HepG2 (cell line): ENCODE results near the gene RPL27A. TPM values are rescaled to one million over a fixed set of nuclear protein-coding genes. Genes with fewer than 3 reads are reported as not detected.

Source experiments
- ATAC-seq: fragments of 200-7000 bp; cut with Tn5 transposase; 3 replicates; pipeline ENCODE4 v1.9.1; 2020; ENCODE audit warnings: mild to moderate bottlenecking, moderate library complexity
- BruUV-seq: library from RNA; stranded (reverse); fragments of 400-500 nt; replicated peaks from 2 replicates; lab custom pipeline; 2021; lab: Mats Ljungman, UMichigan
- CTCF ChIA-PET: fragments of 300-600 bp; formaldehyde crosslinking; extraction: SDS; loops from one replicate; lab custom pipeline; 2021; ENCODE audit warnings: low total read pairs, inconsistent platforms, low intra/inter-chr PET ratio; lab: Yijun Ruan, JAX
- POLR2A ChIA-PET: fragments of 350-600 bp; sonication (Branson Sonifier 250); formaldehyde crosslinking; loops from one replicate; lab custom pipeline; 2020; ENCODE audit warnings: antibody characterized with exemption, inconsistent platforms; lab: Yijun Ruan, JAX
- DNase-seq: peaks from one replicate; pipeline ENCODE4 v3.0.0-alpha.2; 2015; ENCODE audit warnings: low spot score
- FAIRE-seq: peaks from 3 replicates; lab custom pipeline; 2011; peaks lifted over from hg19 to GRCh38; lab: Jason Lieb, UNC
- H2AFZ ChIP-seq: one replicate; pipeline ENCODE4 v1.6.1; 2011; ENCODE audit warnings: low read length, inconsistent platforms
- H3K27ac ChIP-seq: fragments of 300-600 bp; 3 replicates; pipeline ENCODE4 v1.8.0; 2011; ENCODE audit warnings: mixed run types, mild to moderate bottlenecking, mixed read lengths, low read length, inconsistent platforms; ENCODE audit not compliant: insufficient read depth; ENCODE audit errors: extremely low read length
- H3K27me3 ChIP-seq, 2 experiments: fragments of 200-600 bp in 1 of 2; 2 replicates in 1 of 2; 3 replicates in 1 of 2; pipeline versions ENCODE4 v1.6.0 to v1.8.0; 2011; ENCODE audit warnings: low read length in 2 of 2, mild to moderate bottlenecking in 2 of 2, moderate library complexity in 2 of 2, inconsistent platforms in 1 of 2; ENCODE audit not compliant: insufficient read depth in 2 of 2, control insufficient read depth in 1 of 2
- H3K36me3 ChIP-seq, 2 experiments: fragments of 200-600 bp in 1 of 2; replicated peaks in 1 of 2; 2 replicates in 1 of 2; 3 replicates in 1 of 2; pipeline versions ENCODE4 v1.5.1 to v1.8.0; 2011; ENCODE audit warnings: low read length in 2 of 2, inconsistent platforms in 1 of 2; ENCODE audit not compliant: insufficient read depth in 2 of 2, control insufficient read depth in 1 of 2
- H3K4me1 ChIP-seq: 2 replicates; pipeline ENCODE4 v1.5.1; 2012; ENCODE audit warnings: low read length, inconsistent platforms; ENCODE audit not compliant: insufficient read depth
- H3K4me2 ChIP-seq: 2 replicates; pipeline ENCODE4 v1.6.0; 2011; ENCODE audit warnings: low read depth, low read length, inconsistent platforms
- H3K4me3 ChIP-seq, 3 experiments: fragments of 200-600 bp in 1 of 3; sonication (generic), shearing (Covaris generic) in 1 of 3; replicated peaks in 1 of 3; 2 replicates each; pipeline ENCODE4 v1.5.1; 2011 to 2016; ENCODE audit warnings: low read length in 3 of 3, inconsistent platforms in 2 of 3, low read depth in 2 of 3, mild to moderate bottlenecking in 2 of 3, control low read depth in 1 of 3, mixed read lengths in 1 of 3; ENCODE audit not compliant: insufficient read depth in 1 of 3
- H3K79me2 ChIP-seq: one replicate; pipeline ENCODE4 v1.6.1; 2011; ENCODE audit warnings: low read length, inconsistent platforms; ENCODE audit not compliant: insufficient read depth
- H3K9ac ChIP-seq: 2 replicates; pipeline ENCODE4 v1.6.0; 2011; ENCODE audit warnings: mild to moderate bottlenecking, low read depth, low read length, inconsistent platforms; ENCODE audit not compliant: insufficient read depth
- H3K9me3 ChIP-seq: 2 replicates; pipeline ENCODE4 v1.5.1; 2012; ENCODE audit warnings: mild to moderate bottlenecking, low read length
- H4K20me1 ChIP-seq: 2 replicates; pipeline ENCODE4 v1.6.0; 2011; ENCODE audit warnings: inconsistent platforms, mild to moderate bottlenecking, low read length, moderate library complexity; ENCODE audit not compliant: insufficient read depth
- CSRNP2 ChIP-seq: sonication (generic); formaldehyde crosslinking; conservative IDR thresholded peaks from 2 replicates; pipeline ENCODE4 v1.8.0; 2022; ENCODE audit warnings: low read depth, missing genetic modification reagents
- HMGXB3 ChIP-seq: sonication (generic); formaldehyde crosslinking; IDR thresholded peaks from 2 replicates; pipeline ENCODE4 v1.4.0; 2020; ENCODE audit warnings: missing genetic modification reagents, borderline replicate concordance
- PRMT3 ChIP-seq: sonication (generic); formaldehyde crosslinking; IDR thresholded peaks from 2 replicates; pipeline ENCODE4 v1.8.1; 2022; ENCODE audit warnings: low read depth, mild to moderate bottlenecking, moderate library complexity, missing genetic modification reagents, borderline replicate concordance
- RAD51 ChIP-seq: fragments of 450-650 bp; IDR thresholded peaks from 2 replicates; pipeline ENCODE4 v1.6.1; 2016; ENCODE audit warnings: borderline replicate concordance
- ZNF205 ChIP-seq: IDR thresholded peaks from 2 replicates; pipeline ENCODE4 v1.6.1; 2018; ENCODE audit warnings: missing biosample characterization, missing genetic modification reagents
- ZNF232 ChIP-seq: sonication (generic); formaldehyde crosslinking; IDR thresholded peaks from 2 replicates; pipeline ENCODE4 v1.4.0; 2020; ENCODE audit warnings: missing genetic modification reagents, borderline replicate concordance
- ZNF382 ChIP-seq: sonication (generic); formaldehyde crosslinking; IDR thresholded peaks from 2 replicates; pipeline ENCODE4 v1.5.0; 2020; ENCODE audit warnings: missing genetic modification reagents, mild to moderate bottlenecking, borderline replicate concordance
- ZNF652 ChIP-seq: IDR thresholded peaks from 2 replicates; pipeline ENCODE4 v1.6.1; 2016; ENCODE audit warnings: low read depth, borderline replicate concordance
- ZNF713 ChIP-seq: sonication (generic); formaldehyde crosslinking; IDR thresholded peaks from 2 replicates; pipeline ENCODE4 v1.4.0; 2020; ENCODE audit warnings: mild to moderate bottlenecking, missing genetic modification reagents
- WGBS: methylation state at CpG from one replicate; pipeline ENCODE4 v1.1.6; 2017; ENCODE audit warnings: low lambda C conversion rate; 5-methylcytosine and 5-hydroxymethylcytosine counted together
- in situ Hi-C: cut with HindIII; loops from 2 replicates; pipeline ENCODE4 v1.10.0; 2017; ENCODE audit warnings: low pct_unique_long_range_greater_than_20kb; ENCODE audit not compliant: extremely low pct_ligation_motif_present
- intact Hi-C: fragments of 100-400 bp; cut with micrococcal nuclease; formaldehyde crosslinking; loops from one replicate; pipeline ENCODE4 v1.10.0; 2022; ENCODE audit not compliant: unreplicated experiment
- polyA plus RNA-seq, 8 experiments: library from polyadenylated mRNA; depleted of rRNA in 3 of 8; stranded (reverse) in 7 of 8; unstranded in 1 of 8; fragments of >200 nt; fragmentation: Illumina TruSeq in 4 of 8; extraction: Trizol in 4 of 8; gene quantifications; 2 replicates each; pipeline versions ENCODE4 v1.2.1 to v1.2.3, GENCODE V29; 2011 to 2016; ENCODE audit warnings: low read depth in 4 of 8, missing spikeins in 1 of 8, mixed read lengths in 1 of 8; ENCODE audit not compliant: insufficient read depth in 1 of 8
- total RNA-seq, 5 experiments: library from RNA; depleted of rRNA; stranded (reverse); fragments of >200 nt; fragmentation: Illumina TruSeq; extraction: Trizol; gene quantifications; 2 replicates each; pipeline ENCODE4 v1.2.3, GENCODE V29; 2016; ENCODE audit warnings: low read depth in 1 of 5

Gene RPL27A
- total and polyA plus RNA-seq, 2 of the 13 experiments (the other 11 are each of a cell fraction or from before 2014, with no cell fraction given): 1,531 to 2,153 TPM

- TF ChIP-seq ZNF652 (no peak), CSRNP2 (CRISPR knock-in tag) (no peak), PRMT3 (CRISPR knock-in tag) (no peak)
Measured at GRCh38 chr11:8656291-8656690, 26.3 kb upstream of the RPL27A start (continued).

- FAIRE-seq (no peak), ATAC-seq (no peak), DNase-seq (no peak)
- 94% methylated on average over 11 of the region's 15 CpGs for WGBS
- Histone ChIP-seq H3K36me3 (peaks cover 0 to 1% of the 10 kb centered on the region in 2 experiments; a peak in 1 of 5 replicates), H3K4me3 (no peak overlapping the region), H2AFZ (no peak overlapping the region), H3K4me2 (no peak overlapping the region), H3K27me3 (no peaks in the 10 kb centered on the region), H4K20me1 (no peaks in the 10 kb centered on the region), H3K4me1 (no peaks in the 10 kb centered on the region), H3K9me3 (no peaks in the 10 kb centered on the region), H3K9ac (no peak overlapping the region), H3K79me2 (no peaks in the 10 kb centered on the region), H3K27ac (no peak overlapping the region)
- BruUV-seq: no TSS peak
- ChIA-PET POLR2A (no interaction called here), CTCF (no interaction called here)
- intact Hi-C loops (no loop called here), in situ Hi-C loops (no loop called here)
- no peak for TF ChIP-seq ZNF205 (CRISPR knock-in tag)
- TF ChIP-seq HMGXB3 (CRISPR knock-in tag): no peak
- no peak for TF ChIP-seq ZNF382 (CRISPR knock-in tag)
- no peak for TF ChIP-seq ZNF713 (CRISPR knock-in tag)
- TF ChIP-seq ZNF232 (CRISPR knock-in tag): no peak
- TF ChIP-seq RAD51: no peak
Measured at GRCh38 chr11:8658321-8659057, 24.1 kb upstream of the RPL27A start.
